ENCODE results near the gene TDRKH.

DNA sequence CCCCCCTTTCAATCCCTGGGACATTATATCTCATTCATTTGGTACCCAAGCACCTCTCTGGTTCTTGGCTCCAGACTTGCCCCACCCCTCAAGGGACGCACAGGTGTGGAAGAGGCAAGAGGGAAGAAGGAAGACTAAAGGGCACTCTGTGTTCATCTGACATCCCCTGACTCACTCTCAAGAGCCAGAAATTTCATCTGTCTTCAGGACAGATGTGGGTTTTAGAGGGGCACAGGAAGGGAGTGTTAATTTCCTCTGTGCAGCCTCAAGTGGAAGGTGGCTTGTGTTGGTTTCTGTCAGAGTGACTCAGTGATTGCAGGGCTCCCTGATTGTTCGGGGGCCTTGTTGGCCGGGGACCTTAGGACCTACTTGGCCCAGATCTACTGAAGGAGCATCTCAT is 46.9 kb upstream of the TDRKH start:
- TF ChIP-seq POLR2AphosphoS5 (IDR thresholded peaks at IDR 0.05; ENCODE audit: low read depth, low read length) (no peak), POLR2A (IDR thresholded peaks at IDR 0.05; ENCODE audit: low read depth, low read length) (no peak), TAF1 (IDR thresholded peaks at IDR 0.05; ENCODE audit: low read depth, low read length) (no peak), PAX5 (IDR thresholded peaks at IDR 0.05; ENCODE audit: insufficient read depth, low read length, severe bottlenecking) (no peak)
